Caco-2 (cell line): ENCODE measurements around the gene SLC22A12. TPM values are rescaled to one million over a fixed set of nuclear protein-coding genes. Genes with fewer than 3 reads are reported as not detected.

Experiments used
- BruUV-seq: library from RNA; stranded (reverse); fragments of 400-500 nt; replicated peaks from 2 replicates; lab custom pipeline; 2021; lab: Mats Ljungman, UMichigan
- CTCF ChIA-PET: fragments of 300-600 bp; sonication (Branson Sonifier 250); formaldehyde crosslinking; loops from one replicate; lab custom pipeline; 2022; ENCODE audit warnings: antibody characterized with exemption; lab: Charles Lee
- POLR2A ChIA-PET: fragments of 300-600 bp; sonication (Branson Sonifier 250); formaldehyde crosslinking; loops from one replicate; lab custom pipeline; 2022; ENCODE audit warnings: antibody characterized with exemption; lab: Charles Lee
- DNase-seq, 2 experiments: peaks; one replicate each; pipeline versions ENCODE4 v3.0.0 to v3.0.0-alpha.2; 2020 to 2022
- H3K27me3 ChIP-seq: replicated peaks from 2 replicates; pipeline ENCODE4 v1.6.0; 2011; ENCODE audit warnings: low read length; ENCODE audit not compliant: control insufficient read depth, insufficient read depth
- H3K36me3 ChIP-seq: 2 replicates; pipeline ENCODE4 v1.5.1; 2011; ENCODE audit warnings: low read length; ENCODE audit not compliant: control insufficient read depth, insufficient read depth
- H3K4me1 ChIP-seq: fragments of 250-450 bp; sonication (Bioruptor Pico); 2 replicates; pipeline ENCODE4 v1.5.1; 2020; ENCODE audit warnings: mild to moderate bottlenecking
- H3K4me3 ChIP-seq: 2 replicates; pipeline ENCODE4 v1.5.1; 2011; ENCODE audit warnings: low read depth, mild to moderate bottlenecking, control low read depth, low read length
- H3K9me3 ChIP-seq: fragments of 250-450 bp; sonication (Bioruptor Pico); 2 replicates; pipeline ENCODE4 v1.5.1; 2020; ENCODE audit warnings: mild to moderate bottlenecking, moderate library complexity
- H3K27ac Mint-ChIP-seq: one replicate; pipeline ENCODE4 v1.8.0; 2022; ENCODE audit warnings: mixed read lengths; ENCODE audit not compliant: unreplicated experiment
- H3K27me3 Mint-ChIP-seq: one replicate; pipeline ENCODE4 v1.8.0; 2022; ENCODE audit warnings: mixed read lengths; ENCODE audit not compliant: insufficient read depth, unreplicated experiment
- H3K36me3 Mint-ChIP-seq: one replicate; pipeline ENCODE4 v1.8.0; 2022; ENCODE audit warnings: mild to moderate bottlenecking, mixed read lengths; ENCODE audit not compliant: insufficient read depth, unreplicated experiment
- H3K4me1 Mint-ChIP-seq: one replicate; pipeline ENCODE4 v1.8.0; 2022; ENCODE audit warnings: low read depth, mixed read lengths; ENCODE audit not compliant: unreplicated experiment
- H3K4me3 Mint-ChIP-seq: one replicate; pipeline ENCODE4 v1.8.0; 2022; ENCODE audit warnings: mild to moderate bottlenecking, moderate library complexity, mixed read lengths; ENCODE audit not compliant: unreplicated experiment
- H3K9me3 Mint-ChIP-seq: one replicate; pipeline ENCODE4 v1.8.0; 2022; ENCODE audit warnings: mixed read lengths; ENCODE audit not compliant: unreplicated experiment
- intact Hi-C: fragments of 100-400 bp; cut with micrococcal nuclease; formaldehyde crosslinking; loops from one replicate; pipeline ENCODE4 v1.10.0; 2022; ENCODE audit not compliant: unreplicated experiment
- total RNA-seq: library from RNA; stranded (reverse); gene quantifications from 2 replicates; pipeline ENCODE4 v1.2.3, GENCODE V29; 2022
- TF ChIP-seq, protein P1 (sequence below), 2 experiments: fragments of 200-600 bp in 1 of 2; IDR thresholded peaks; 1 replicate in 1 of 2; 2 replicates in 1 of 2; pipeline versions ENCODE4 v1.5.1 to v1.8.0; 2011 to 2022; ENCODE audit warnings: antibody characterized with exemption in 1 of 2, control low read depth in 1 of 2, inconsistent platforms in 1 of 2, low read depth in 1 of 2, low read length in 1 of 2, mild to moderate bottlenecking in 1 of 2, moderate library complexity in 1 of 2; ENCODE audit not compliant: insufficient read depth in 1 of 2, severe bottlenecking in 1 of 2, unreplicated experiment in 1 of 2

Gene SLC22A12
- total RNA-seq, 1 experiment from 2014 or later = not detected

DNA sequence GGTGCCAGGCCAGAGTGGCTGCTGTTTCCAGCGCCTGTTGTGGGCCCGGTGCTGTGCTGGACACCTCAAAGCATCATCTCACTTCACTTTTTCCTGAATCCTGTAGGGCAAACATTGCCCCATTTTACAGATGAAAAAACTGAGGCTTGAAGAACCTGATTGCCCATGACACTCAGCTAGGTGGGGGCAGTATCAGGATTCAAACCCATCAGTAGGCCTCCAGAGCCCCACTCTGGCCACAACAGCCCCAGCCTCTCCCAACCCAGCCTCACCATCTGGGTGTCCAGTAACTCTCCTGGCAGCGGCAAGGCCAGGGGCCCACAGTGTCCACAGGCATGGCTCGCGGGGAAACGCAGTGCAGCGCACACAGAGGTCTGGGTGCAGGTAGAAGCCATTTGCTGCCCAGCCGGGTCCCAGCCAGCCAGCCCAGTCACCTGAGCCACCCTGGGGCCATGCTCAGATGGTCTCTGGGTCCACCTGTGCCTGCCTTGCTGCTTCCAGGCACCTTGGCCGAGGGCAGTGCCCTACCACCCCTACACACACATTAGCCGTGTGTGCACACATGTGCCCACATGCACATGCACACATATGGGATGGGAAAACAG lies 11.5 kb downstream of the SLC22A12 start:
- Histone ChIP-seq H3K4me3 (no peak overlapping the region), H3K9me3 (no peaks in the 10 kb centered on the region), H3K4me1 (no peaks in the 10 kb centered on the region), H3K27me3 (no peaks in the 10 kb centered on the region), H3K36me3 (no peaks in the 10 kb centered on the region)
- Mint-ChIP-seq H3K27me3 (no peaks in the 10 kb centered on the region), H3K4me1 (no peaks in the 10 kb centered on the region), H3K9me3 (no peaks in the 10 kb centered on the region), H3K27ac (no peak overlapping the region), H3K4me3 (no peak overlapping the region), H3K36me3 (peaks cover 5% of the 10 kb centered on the region)
- TF ChIP-seq, protein P1, sequence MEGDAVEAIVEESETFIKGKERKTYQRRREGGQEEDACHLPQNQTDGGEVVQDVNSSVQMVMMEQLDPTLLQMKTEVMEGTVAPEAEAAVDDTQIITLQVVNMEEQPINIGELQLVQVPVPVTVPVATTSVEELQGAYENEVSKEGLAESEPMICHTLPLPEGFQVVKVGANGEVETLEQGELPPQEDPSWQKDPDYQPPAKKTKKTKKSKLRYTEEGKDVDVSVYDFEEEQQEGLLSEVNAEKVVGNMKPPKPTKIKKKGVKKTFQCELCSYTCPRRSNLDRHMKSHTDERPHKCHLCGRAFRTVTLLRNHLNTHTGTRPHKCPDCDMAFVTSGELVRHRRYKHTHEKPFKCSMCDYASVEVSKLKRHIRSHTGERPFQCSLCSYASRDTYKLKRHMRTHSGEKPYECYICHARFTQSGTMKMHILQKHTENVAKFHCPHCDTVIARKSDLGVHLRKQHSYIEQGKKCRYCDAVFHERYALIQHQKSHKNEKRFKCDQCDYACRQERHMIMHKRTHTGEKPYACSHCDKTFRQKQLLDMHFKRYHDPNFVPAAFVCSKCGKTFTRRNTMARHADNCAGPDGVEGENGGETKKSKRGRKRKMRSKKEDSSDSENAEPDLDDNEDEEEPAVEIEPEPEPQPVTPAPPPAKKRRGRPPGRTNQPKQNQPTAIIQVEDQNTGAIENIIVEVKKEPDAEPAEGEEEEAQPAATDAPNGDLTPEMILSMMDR (IDR thresholded peaks at IDR 0.05; ENCODE audit: insufficient read depth in 1 of 2, low read depth in 1 of 2, low read length in 1 of 2, severe bottlenecking in 1 of 2, unreplicated experiment in 1 of 2) = no peak
- no peak for DNase-seq
- intact Hi-C loops = no loop called here
- ChIA-PET POLR2A (no interaction called here), CTCF (no interaction called here)
- no TSS peak for BruUV-seq

DNA sequence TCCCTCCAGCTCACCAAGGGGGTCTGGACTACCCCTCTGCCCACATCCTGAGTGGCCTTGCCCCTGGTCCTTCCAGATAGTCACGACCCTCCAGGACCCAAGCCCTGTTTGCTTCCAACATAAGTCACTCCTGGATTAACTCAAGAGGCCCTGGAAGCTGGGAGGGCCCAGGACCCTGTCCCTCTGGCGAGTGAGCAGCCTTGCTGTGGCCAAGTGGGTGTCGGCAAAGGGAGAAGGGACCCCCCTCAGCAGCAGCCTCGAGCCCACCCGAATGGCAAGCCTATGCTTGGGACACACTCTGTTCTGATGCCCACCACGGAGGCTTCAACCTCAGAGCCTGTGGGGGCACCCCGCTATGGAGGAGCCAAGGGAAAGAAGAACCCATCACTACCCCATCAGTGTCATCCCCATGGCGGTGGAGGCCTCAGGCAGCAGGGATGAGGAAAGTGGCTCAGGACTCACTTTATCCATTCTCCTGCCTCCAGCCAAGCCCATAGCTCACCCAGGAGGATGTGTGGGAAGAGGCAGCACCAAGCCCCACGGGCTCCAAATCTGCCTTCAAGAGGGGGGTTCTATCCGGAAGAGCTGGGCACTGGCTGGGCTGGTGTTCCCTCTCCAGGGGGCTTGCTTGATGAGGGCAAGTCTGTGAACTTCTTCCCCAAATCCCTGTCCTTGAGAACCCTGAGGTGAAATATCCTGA lies 12.5 kb downstream of the SLC22A12 start:
- Histone ChIP-seq H3K4me3 (no peak overlapping the region), H3K9me3 (no peaks in the 10 kb centered on the region), H3K36me3 (no peaks in the 10 kb centered on the region), H3K27me3 (no peaks in the 10 kb centered on the region), H3K4me1 (no peaks in the 10 kb centered on the region)
- CTCF ChIA-PET = no interaction called here
- H3K4me3 Mint-ChIP-seq = no peak overlapping the region
- H3K27me3 Mint-ChIP-seq = no peaks in the 10 kb centered on the region
- no peak for DNase-seq
- BruUV-seq = no TSS peak
- H3K4me1 Mint-ChIP-seq = no peaks in the 10 kb centered on the region
- peaks cover 5% of the 10 kb centered on the region for H3K36me3 Mint-ChIP-seq
- TF ChIP-seq, protein P1 (IDR thresholded peaks at IDR 0.05; ENCODE audit: insufficient read depth in 1 of 2, low read depth in 1 of 2, low read length in 1 of 2, severe bottlenecking in 1 of 2, unreplicated experiment in 1 of 2) = no peak
- POLR2A ChIA-PET = no interaction called here
- H3K9me3 Mint-ChIP-seq = no peaks in the 10 kb centered on the region
- intact Hi-C loops = no loop called here
- no peak overlapping the region for H3K27ac Mint-ChIP-seq

DNA sequence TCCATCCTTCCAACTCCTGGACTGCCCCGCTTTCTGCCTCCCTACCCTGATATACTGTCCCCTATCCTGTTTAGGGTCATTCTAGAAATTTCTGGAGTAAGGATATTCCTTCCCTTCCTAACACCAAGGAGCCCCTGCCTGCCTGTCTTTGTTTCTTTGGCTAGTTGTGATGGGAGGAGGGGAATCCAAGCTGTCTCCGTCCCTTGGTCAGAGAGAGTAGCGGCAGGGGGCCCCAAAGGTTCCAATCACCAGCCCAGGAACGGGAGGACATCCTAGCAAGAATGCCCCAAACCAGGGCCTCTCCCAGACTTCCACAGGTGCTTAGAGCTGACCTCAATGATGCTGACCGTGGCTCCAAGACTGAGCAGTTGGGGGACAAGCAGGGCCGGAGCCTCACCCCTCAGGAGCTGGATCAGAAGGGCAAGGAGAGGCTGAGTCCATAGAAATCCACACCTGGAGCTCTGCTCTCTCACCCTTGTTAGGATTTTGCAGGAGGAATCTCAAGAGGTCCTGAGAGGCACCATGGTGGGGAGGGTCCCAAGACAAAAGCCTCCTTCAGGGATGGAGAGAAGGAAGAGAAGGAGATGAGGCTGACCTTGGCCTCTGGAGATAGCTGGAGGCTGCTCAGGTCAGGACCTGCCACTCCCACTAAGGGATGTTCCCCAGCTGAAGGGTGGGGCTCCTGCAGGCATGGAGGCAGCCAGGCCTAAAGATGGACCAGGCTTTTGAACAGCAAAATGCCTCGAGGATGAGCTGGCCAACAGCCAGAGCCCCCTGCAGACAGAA lies 13.6 kb downstream of the SLC22A12 start:
- no TSS peak for BruUV-seq
- Mint-ChIP-seq H3K4me3 (no peak overlapping the region), H3K36me3 (peaks cover 4% of the 10 kb centered on the region), H3K27me3 (no peaks in the 10 kb centered on the region), H3K9me3 (no peaks in the 10 kb centered on the region), H3K27ac (no peak overlapping the region), H3K4me1 (no peaks in the 10 kb centered on the region)
- Histone ChIP-seq H3K27me3 (no peaks in the 10 kb centered on the region), H3K9me3 (no peaks in the 10 kb centered on the region), H3K36me3 (no peaks in the 10 kb centered on the region), H3K4me3 (no peak overlapping the region), H3K4me1 (no peaks in the 10 kb centered on the region)
- intact Hi-C loops = no loop called here
- CTCF ChIA-PET = interaction anchor here (0.9 kb wide), 1 partner anchor 47 kb away, joined by 3 read pairs; no protein-coding TSS in a partner anchor
- DNase-seq = no peak
- POLR2A ChIA-PET = no interaction called here
- TF ChIP-seq, protein P1 (IDR thresholded peaks at IDR 0.05; ENCODE audit: insufficient read depth in 1 of 2, low read depth in 1 of 2, low read length in 1 of 2, severe bottlenecking in 1 of 2, unreplicated experiment in 1 of 2) = no peak
